ENCODE measurements around the gene PHAF1. TPM values are rescaled to one million over a fixed set of nuclear protein-coding genes. Genes with fewer than 3 reads are reported as not detected.

Gene PHAF1
- polyA plus RNA-seq, 1 donor from 2014 or later: 14.5 TPM

DNA sequence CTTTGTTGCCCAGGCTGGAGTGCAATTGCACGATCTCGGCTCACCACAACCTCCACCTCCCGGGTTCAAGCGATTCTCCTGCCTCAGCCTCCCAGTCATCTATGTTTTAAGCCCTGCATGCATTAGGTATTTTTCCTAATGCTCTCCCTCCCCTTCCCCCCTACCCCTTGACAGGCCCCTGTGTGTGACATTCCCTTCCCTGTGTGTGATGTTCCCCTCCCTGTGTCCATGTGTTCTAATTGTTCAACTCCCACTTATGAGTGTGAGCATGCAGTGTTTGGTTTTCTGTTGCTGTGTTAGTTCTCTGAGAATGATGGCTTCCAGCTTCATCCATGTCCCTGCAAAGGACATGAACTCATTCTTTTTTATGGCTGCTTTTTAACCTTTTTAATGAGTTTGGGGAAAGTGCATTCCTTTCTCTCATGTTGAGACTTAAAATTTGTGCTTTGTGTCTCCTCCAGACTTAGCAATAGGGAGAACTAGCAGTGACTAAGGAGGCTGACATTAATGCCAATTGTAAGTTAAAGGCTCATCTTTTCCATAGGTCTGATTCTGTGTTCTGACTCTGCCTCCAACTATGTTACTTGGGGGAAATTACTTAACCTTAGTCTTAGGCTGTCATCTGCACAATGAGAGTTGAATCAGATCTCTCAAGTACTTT is 17.7 kb upstream of the PHAF1 start:
- no peak overlapping the region for H3K27ac Mint-ChIP-seq
- H3K4me1 Mint-ChIP-seq: peaks cover 0 to 8% (median 2%) of the 10 kb centered on the region in 3 donors
- H3K9me3 Mint-ChIP-seq: no peaks in the 10 kb centered on the region
- peaks cover 1% of the 10 kb centered on the region for H3K36me3 Mint-ChIP-seq
- H3K4me3 Mint-ChIP-seq: no peak overlapping the region
- no peaks in the 10 kb centered on the region for H3K27me3 Mint-ChIP-seq

GRCh38 chr16:67093098-67093726 is 16.5 kb upstream of the PHAF1 start:
- Mint-ChIP-seq H3K4me1 (peaks cover 0 to 8% (median 0%) of the 10 kb centered on the region in 3 donors), H3K4me3 (no peak overlapping the region), H3K9me3 (no peaks in the 10 kb centered on the region), H3K27ac (no peak overlapping the region), H3K27me3 (no peaks in the 10 kb centered on the region), H3K36me3 (no peaks in the 10 kb centered on the region)

DNA sequence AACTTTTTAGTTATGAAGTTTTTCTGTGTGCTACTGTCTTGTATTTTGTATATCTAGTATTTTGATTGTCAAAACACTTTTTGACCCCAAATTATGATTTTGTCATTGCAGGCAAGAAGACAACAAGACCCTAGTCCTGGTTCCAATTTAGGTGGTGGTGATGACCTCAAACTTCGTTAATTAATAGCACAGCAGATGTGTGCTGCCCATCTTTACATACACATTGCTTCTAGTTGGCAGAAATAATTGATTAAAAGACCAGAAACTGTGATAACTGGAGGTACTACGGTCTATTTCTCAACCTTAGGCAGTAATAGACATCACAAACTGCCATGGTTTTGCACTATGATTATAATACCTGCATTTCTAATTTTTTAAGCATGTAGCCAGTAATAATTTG is 11.1 kb upstream of the PHAF1 start:
- Mint-ChIP-seq H3K4me1 (no peaks in the 10 kb centered on the region), H3K9me3 (no peaks in the 10 kb centered on the region), H3K36me3 (no peaks in the 10 kb centered on the region), H3K4me3 (no peak overlapping the region), H3K27me3 (no peaks in the 10 kb centered on the region), H3K27ac (no peak overlapping the region)

- H3K27ac Mint-ChIP-seq: no peak overlapping the region
- H3K4me3 Mint-ChIP-seq: no peak overlapping the region
- H3K4me1 Mint-ChIP-seq: peaks cover 8 to 12% (median 12%) of the 10 kb centered on the region in 3 donors
- H3K36me3 Mint-ChIP-seq: no peaks in the 10 kb centered on the region
- H3K9me3 Mint-ChIP-seq: no peaks in the 10 kb centered on the region
- H3K27me3 Mint-ChIP-seq: no peaks in the 10 kb centered on the region
Observed at GRCh38 chr16:67100569-67101310, 9.0 kb upstream of the PHAF1 start.

- Mint-ChIP-seq H3K4me3 (no peak overlapping the region), H3K27ac (no peak overlapping the region), H3K4me1 (peaks cover 10 to 17% (median 12%) of the 10 kb centered on the region in 3 donors), H3K27me3 (no peaks in the 10 kb centered on the region), H3K9me3 (no peaks in the 10 kb centered on the region), H3K36me3 (no peaks in the 10 kb centered on the region)
Observed at GRCh38 chr16:67101311-67102082, 8.2 kb upstream of the PHAF1 start.

- Mint-ChIP-seq H3K27ac (peak overlapping the region in 2 of 3 donors; percentile 22 to 68), H3K36me3 (peaks cover 1% of the 10 kb centered on the region), H3K9me3 (no peaks in the 10 kb centered on the region), H3K4me1 (peaks cover 10 to 17% (median 12%) of the 10 kb centered on the region in 3 donors), H3K27me3 (no peaks in the 10 kb centered on the region), H3K4me3 (peak overlapping the region in 1 of 4 donors; percentile 57)
Observed at GRCh38 chr16:67104061-67104460, 5.7 kb upstream of the PHAF1 start.

DNA sequence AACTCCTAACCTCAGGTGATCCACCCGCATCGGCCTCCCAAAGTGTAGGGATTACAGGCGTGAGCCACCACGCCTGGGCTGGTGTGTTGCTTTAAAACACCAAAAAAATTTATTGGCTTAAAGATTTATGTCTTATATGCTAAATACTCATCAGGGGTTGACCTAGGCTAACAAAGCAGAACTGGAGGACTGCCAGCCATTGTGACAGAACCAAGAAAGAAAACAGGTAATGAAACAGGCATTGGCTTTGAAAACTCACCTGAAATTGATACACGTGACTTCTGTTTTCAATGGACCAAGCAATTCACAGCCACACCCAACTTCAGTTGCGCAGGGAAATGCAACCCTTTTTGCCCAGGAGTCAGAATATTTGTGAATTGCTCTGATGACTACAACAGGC is 4.9 kb upstream of the PHAF1 start:
- peaks cover 10 to 22% (median 19%) of the 10 kb centered on the region in 3 donors for H3K4me1 Mint-ChIP-seq
- H3K36me3 Mint-ChIP-seq: peaks cover 1% of the 10 kb centered on the region
- no peaks in the 10 kb centered on the region for H3K27me3 Mint-ChIP-seq
- H3K27ac Mint-ChIP-seq: peak overlapping the region; percentile 74 to 85 (median 76)
- peak overlapping the region in 3 of 4 donors; percentile 3 to 81 (median 25) for H3K4me3 Mint-ChIP-seq
- H3K9me3 Mint-ChIP-seq: no peaks in the 10 kb centered on the region

GRCh38 chr16:67105246-67105645 is 4.5 kb upstream of the PHAF1 start:
- peak overlapping the region; percentile 74 to 85 (median 76) for H3K27ac Mint-ChIP-seq
- H3K36me3 Mint-ChIP-seq: peaks cover 1% of the 10 kb centered on the region
- H3K9me3 Mint-ChIP-seq: no peaks in the 10 kb centered on the region
- H3K27me3 Mint-ChIP-seq: no peaks in the 10 kb centered on the region
- peak overlapping the region in 3 of 4 donors; percentile 3 to 81 (median 25) for H3K4me3 Mint-ChIP-seq
- H3K4me1 Mint-ChIP-seq: peaks cover 10 to 22% (median 22%) of the 10 kb centered on the region in 3 donors

DNA sequence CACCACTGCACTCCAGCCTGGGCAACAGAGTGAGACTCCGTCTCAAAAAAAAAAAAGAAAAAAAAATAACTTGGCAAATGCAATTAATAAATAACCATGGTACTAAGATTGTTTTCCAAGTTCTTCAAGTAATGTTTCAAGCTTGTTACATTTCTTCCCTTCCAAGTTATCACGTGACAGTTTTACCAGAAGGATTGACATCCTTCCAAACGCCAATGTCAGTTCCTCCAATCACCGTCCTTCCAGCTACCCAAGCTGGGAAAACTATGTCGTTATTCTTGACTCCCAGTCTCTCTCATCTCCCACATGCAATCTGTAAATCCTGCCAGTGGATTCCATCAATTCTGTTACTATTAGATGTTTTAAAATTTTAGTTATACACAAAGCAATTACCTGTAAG is 3.9 kb upstream of the PHAF1 start:
- Mint-ChIP-seq H3K27me3 (no peaks in the 10 kb centered on the region), H3K9me3 (no peaks in the 10 kb centered on the region), H3K4me1 (peaks cover 13 to 28% (median 27%) of the 10 kb centered on the region in 3 donors), H3K4me3 (peak overlapping the region in 1 of 4 donors; percentile 25), H3K36me3 (peaks cover 1% of the 10 kb centered on the region), H3K27ac (peak overlapping the region; percentile 1 to 76 (median 74))

DNA sequence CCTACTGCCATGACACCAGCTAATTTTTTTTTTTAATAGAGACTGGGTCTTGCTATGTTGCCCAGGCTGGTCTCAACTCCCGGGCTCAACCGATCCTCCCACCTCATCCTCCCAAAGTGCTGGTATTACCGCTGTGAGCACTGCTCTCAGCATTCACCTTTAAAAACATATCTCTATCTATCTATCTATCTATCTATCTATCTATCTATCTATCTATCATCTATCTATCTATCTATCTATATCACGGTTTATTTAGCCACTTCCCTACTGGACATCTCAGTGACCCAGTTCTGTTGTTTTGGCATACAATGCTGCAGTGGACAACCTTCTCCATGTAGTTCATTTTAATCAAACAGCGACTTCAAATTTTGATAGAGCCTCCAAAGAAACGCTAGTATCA is 1.3 kb upstream of the PHAF1 start:
- H3K27me3 Mint-ChIP-seq: no peaks in the 10 kb centered on the region
- H3K36me3 Mint-ChIP-seq: peaks cover 1% of the 10 kb centered on the region
- no peaks in the 10 kb centered on the region for H3K9me3 Mint-ChIP-seq
- H3K4me3 Mint-ChIP-seq: peak overlapping the region in 3 of 4 donors; percentile 43 to 97 (median 66)
- no peak overlapping the region for H3K27ac Mint-ChIP-seq
- H3K4me1 Mint-ChIP-seq: peaks cover 20 to 42% (median 27%) of the 10 kb centered on the region in 3 donors

DNA sequence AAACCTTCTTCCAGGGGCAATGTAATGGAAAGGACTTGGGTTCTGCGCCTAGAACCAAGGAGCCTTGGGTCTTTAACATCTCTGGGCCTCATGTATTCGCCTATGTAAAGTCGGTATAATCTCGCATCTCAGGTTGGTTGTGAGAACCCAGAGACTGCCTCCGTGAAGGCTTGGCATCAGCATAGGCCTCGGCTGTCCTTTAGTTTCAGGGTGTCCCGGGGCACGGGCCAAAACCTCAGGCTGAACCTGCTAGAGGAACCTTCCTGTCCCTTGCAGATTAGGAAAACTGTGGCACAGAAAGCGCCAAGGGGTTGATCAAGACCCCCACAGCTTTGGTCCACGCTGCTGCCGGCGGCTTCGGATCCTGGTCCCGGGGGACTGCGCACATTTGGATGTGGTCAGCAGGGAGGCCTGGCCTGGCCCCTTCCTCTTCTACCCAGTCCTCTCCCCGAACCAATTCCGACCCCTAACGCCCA is 772 bp upstream of the PHAF1 start:
- H3K36me3 Mint-ChIP-seq: peaks cover 1% of the 10 kb centered on the region
- peak overlapping the region in 2 of 3 donors; percentile 90 to 98 for H3K27ac Mint-ChIP-seq
- H3K4me1 Mint-ChIP-seq: peaks cover 20 to 44% (median 25%) of the 10 kb centered on the region in 3 donors
- H3K9me3 Mint-ChIP-seq: no peaks in the 10 kb centered on the region
- H3K27me3 Mint-ChIP-seq: no peaks in the 10 kb centered on the region
- peak overlapping the region; percentile 91 to 99 (median 98) for H3K4me3 Mint-ChIP-seq

GRCh38 chr16:67111951-67112444 is 2.3 kb downstream of the PHAF1 start:
- no peaks in the 10 kb centered on the region for H3K27me3 Mint-ChIP-seq
- H3K4me1 Mint-ChIP-seq: peaks cover 21 to 35% (median 27%) of the 10 kb centered on the region in 3 donors
- peak overlapping the region in 1 of 3 donors; percentile 98 for H3K27ac Mint-ChIP-seq
- H3K4me3 Mint-ChIP-seq: peak overlapping the region in 3 of 4 donors; percentile 6 to 97 (median 16)
- no peaks in the 10 kb centered on the region for H3K9me3 Mint-ChIP-seq
- H3K36me3 Mint-ChIP-seq: peaks cover 1% of the 10 kb centered on the region

DNA sequence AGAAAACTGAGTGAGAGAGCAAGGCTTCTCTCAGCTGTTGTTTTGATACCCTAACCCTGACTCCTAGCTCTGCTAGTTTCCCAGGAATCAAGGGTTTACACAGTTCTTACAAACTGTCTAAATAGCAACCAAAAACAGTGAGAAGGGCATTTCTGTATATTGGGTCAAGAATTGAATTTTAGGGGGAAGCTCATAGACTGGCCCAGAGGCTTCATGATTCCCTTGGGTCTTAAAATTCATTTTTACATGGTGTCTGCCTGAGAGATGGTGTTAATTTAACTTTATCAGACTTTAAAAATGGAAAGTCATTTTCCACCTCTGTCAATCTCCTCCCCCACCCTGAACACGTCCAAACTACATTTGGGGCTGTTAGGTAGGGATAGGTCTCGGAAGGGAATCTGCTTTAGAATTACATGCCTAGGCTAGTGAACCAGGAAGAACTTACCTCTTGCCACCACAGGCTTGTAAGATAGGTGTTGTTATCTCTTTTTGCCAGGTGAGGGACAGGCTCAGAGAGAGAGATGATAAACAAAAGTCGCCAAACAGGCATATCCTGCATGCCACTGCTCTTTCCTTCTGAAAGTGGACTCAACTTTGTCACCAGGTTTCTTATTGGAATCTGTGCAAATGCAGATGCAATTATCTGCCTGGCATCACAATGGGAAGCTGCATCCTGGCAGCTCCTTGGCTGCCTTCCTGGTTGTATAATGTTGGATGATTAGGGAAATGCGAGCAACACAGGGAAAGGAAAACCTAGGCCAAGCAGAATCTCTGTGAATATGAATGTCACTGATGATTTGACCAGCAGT is 3.1 kb downstream of the PHAF1 start:
- Mint-ChIP-seq H3K4me3 (peak overlapping the region in 2 of 4 donors; percentile 23 to 53), H3K36me3 (peaks cover 1% of the 10 kb centered on the region), H3K27me3 (no peaks in the 10 kb centered on the region), H3K27ac (peak overlapping the region in 1 of 3 donors; percentile 80), H3K4me1 (peaks cover 21 to 35% (median 27%) of the 10 kb centered on the region in 3 donors), H3K9me3 (no peaks in the 10 kb centered on the region)

All from IgD-negative memory B cell (primary cell).